ENCODE measurements around the gene OGDH.

GRCh38 chr7:44697136-44698045, 91.0 kb downstream of the OGDH start:
- no peak for TF ChIP-seq CTCF (IDR thresholded peaks at IDR 0.05; ENCODE audit: low read length)
- TF ChIP-seq EZH2 (optimal IDR thresholded peaks at IDR 0.05; ENCODE audit: low read depth, low read length): no peak
